ENCODE data around the gene CCDC187.

GRCh38 chr9:136250676-136251075 is 53.2 kb downstream of the CCDC187 start:
- no peak for TF ChIP-seq FOXK1 (CRISPR knock-in tag; IDR thresholded peaks at IDR 0.05)
- TF ChIP-seq, protein P1, sequence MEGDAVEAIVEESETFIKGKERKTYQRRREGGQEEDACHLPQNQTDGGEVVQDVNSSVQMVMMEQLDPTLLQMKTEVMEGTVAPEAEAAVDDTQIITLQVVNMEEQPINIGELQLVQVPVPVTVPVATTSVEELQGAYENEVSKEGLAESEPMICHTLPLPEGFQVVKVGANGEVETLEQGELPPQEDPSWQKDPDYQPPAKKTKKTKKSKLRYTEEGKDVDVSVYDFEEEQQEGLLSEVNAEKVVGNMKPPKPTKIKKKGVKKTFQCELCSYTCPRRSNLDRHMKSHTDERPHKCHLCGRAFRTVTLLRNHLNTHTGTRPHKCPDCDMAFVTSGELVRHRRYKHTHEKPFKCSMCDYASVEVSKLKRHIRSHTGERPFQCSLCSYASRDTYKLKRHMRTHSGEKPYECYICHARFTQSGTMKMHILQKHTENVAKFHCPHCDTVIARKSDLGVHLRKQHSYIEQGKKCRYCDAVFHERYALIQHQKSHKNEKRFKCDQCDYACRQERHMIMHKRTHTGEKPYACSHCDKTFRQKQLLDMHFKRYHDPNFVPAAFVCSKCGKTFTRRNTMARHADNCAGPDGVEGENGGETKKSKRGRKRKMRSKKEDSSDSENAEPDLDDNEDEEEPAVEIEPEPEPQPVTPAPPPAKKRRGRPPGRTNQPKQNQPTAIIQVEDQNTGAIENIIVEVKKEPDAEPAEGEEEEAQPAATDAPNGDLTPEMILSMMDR (IDR thresholded peaks at IDR 0.05) = no peak
- TF ChIP-seq, protein P2, sequence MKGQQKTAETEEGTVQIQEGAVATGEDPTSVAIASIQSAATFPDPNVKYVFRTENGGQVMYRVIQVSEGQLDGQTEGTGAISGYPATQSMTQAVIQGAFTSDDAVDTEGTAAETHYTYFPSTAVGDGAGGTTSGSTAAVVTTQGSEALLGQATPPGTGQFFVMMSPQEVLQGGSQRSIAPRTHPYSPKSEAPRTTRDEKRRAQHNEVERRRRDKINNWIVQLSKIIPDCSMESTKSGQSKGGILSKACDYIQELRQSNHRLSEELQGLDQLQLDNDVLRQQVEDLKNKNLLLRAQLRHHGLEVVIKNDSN (CRISPR knock-in tag; IDR thresholded peaks at IDR 0.05) = no peak
- no peak for TF ChIP-seq PRRX2 (CRISPR knock-in tag; IDR thresholded peaks at IDR 0.05)
- TF ChIP-seq JUN (CRISPR knock-in tag; IDR thresholded peaks at IDR 0.05) = no peak
